HFF-Myc (cell line): Measurements from ENCODE around the gene OCRL.

Source experiments
- DNase-seq: peaks from one replicate; pipeline ENCODE4 v3.0.0-alpha.2; 2011; ENCODE audit warnings: low read depth; ENCODE audit errors: extremely low read depth
- H3K4me3 ChIP-seq: replicated peaks from 2 replicates; pipeline ENCODE4 v1.5.1; 2011; ENCODE audit warnings: low read depth, mild to moderate bottlenecking, control low read depth, low read length
- CTCF ChIP-seq: IDR thresholded peaks from 2 replicates; pipeline ENCODE4 v1.5.1; 2012; ENCODE audit warnings: mild to moderate bottlenecking, low read depth, low read length, control low read depth; ENCODE audit errors: missing control alignments

OCRL gene

GRCh38 chrX:129614481-129615255 lies 74.6 kb downstream of the OCRL start:
- H3K4me3 ChIP-seq = no peak overlapping the region
- no peak for TF ChIP-seq CTCF
- DNase-seq = no peak

- no peak overlapping the region for H3K4me3 ChIP-seq
- no peak for DNase-seq
- TF ChIP-seq CTCF = no peak
These were observed 77.4 kb downstream of the OCRL start for GRCh38 chrX:129617420-129617819.

GRCh38 chrX:129618997-129619396 lies 78.9 kb downstream of the OCRL start:
- no peak for DNase-seq
- H3K4me3 ChIP-seq = no peak overlapping the region
- TF ChIP-seq CTCF = no peak

- no peak for TF ChIP-seq CTCF
- DNase-seq = no peak
- H3K4me3 ChIP-seq = no peak overlapping the region
These were observed 82.8 kb downstream of the OCRL start for GRCh38 chrX:129622757-129623301.

GRCh38 chrX:129626026-129626425 lies 86.0 kb downstream of the OCRL start:
- H3K4me3 ChIP-seq = no peak overlapping the region
- DNase-seq = no peak
- no peak for TF ChIP-seq CTCF

GRCh38 chrX:129629837-129630236 lies 89.8 kb downstream of the OCRL start:
- no peak for DNase-seq
- no peak overlapping the region for H3K4me3 ChIP-seq
- TF ChIP-seq CTCF = no peak

GRCh38 chrX:129631849-129632248 lies 91.8 kb downstream of the OCRL start:
- DNase-seq = no peak
- no peak overlapping the region for H3K4me3 ChIP-seq
- TF ChIP-seq CTCF = no peak
